Inflammatory macrophage (primary cell): ENCODE results near the gene AOPEP.

Experiments
- DNase-seq, 2 donors: peaks; one replicate each; pipeline ENCODE4 v3.0.0-alpha.2; 2020 to 2022
- total RNA-seq, 18 experiments: gene quantifications; one replicate each; lab custom pipeline; 2026; ENCODE audit warnings: mixed read lengths in 6 of 18, inconsistent platforms in 2 of 18; lab: John Stamatoyannopoulos, UW

AOPEP gene, protein sequence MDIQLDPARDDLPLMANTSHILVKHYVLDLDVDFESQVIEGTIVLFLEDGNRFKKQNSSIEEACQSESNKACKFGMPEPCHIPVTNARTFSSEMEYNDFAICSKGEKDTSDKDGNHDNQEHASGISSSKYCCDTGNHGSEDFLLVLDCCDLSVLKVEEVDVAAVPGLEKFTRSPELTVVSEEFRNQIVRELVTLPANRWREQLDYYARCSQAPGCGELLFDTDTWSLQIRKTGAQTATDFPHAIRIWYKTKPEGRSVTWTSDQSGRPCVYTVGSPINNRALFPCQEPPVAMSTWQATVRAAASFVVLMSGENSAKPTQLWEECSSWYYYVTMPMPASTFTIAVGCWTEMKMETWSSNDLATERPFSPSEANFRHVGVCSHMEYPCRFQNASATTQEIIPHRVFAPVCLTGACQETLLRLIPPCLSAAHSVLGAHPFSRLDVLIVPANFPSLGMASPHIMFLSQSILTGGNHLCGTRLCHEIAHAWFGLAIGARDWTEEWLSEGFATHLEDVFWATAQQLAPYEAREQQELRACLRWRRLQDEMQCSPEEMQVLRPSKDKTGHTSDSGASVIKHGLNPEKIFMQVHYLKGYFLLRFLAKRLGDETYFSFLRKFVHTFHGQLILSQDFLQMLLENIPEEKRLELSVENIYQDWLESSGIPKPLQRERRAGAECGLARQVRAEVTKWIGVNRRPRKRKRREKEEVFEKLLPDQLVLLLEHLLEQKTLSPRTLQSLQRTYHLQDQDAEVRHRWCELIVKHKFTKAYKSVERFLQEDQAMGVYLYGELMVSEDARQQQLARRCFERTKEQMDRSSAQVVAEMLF
- total RNA-seq: 1.2 to 8.7 (median 5.6) reads per million in 18 experiments

DNA sequence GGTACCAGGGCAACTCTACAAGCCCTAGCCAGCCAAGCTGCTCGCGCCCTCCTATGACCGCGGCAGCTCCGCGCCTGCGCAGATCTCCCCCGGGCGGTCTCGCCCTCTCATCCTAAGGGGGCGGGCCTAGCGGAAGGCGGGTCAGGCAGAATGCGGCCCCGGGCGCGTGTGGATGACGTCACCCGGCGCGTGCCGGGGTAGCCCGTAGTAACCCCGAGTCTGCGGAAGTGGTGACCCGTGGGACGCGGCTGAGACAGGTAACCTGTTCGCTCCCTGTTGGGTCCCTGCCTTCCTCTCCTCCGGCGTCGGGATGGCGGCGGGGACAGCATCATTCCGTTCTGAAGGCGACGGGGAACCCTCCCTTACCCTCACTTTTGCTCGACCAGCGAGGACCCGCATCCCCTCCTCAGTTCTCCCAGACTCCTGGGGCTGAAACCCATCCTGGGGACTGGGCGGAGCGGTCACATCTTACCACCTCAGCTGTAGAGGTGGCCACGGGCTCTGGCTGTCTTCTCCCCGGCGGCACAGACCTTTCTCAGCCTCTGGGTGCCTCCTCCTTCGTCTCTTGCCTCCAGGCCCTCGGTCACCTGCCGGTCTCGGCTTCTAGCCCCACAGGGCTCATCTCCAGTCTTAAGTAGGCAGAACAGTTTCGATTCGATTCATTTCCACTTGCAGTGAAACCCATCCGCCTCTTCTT is at the start of gene AOPEP:
Gene AOPEP (plus strand): TSS at position 205 of the 697 bp plus-strand sequence. CDS start 33,085 bp downstream, outside the sequence.
- peak; percentile 98 for DNase-seq

DNA sequence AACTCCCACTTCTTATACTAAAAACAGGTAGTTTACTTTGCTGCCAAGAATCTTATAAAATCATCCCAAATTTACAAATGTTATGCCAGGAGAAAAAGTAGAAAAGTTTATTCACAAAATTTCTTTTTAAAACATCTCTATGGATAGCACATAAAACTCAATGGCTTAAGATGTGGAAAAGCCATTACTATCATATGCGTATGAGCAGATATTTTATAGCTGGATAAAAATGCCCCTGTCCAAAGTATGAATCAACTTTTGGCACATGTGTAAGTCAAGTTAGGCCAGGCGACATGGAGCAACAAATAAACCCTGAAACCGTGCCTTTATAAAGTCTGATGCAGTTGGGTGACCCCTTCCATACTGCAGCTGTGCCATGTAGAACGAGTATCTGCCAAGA is 48.6 kb upstream of the AOPEP start:
- no peak for DNase-seq

DNA sequence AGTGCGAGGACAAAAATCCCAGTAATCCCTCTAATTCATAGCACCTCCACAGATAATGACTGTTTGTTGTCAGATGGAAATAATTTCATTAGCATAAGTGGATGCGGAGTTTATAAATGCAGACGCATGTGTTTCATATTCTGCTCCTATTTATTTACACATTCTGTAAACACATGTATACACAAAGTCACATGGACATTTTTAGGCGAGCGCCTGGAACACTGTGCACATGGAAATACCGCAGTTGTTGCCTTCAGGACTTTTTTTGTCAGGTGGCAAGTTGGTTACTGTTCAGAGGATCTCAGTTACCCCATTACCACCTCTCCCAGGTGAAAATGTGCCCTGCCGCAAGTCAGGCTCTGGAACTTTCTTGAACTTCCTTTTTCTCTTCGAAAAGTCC is 46.9 kb upstream of the AOPEP start:
- no peak for DNase-seq

DNA sequence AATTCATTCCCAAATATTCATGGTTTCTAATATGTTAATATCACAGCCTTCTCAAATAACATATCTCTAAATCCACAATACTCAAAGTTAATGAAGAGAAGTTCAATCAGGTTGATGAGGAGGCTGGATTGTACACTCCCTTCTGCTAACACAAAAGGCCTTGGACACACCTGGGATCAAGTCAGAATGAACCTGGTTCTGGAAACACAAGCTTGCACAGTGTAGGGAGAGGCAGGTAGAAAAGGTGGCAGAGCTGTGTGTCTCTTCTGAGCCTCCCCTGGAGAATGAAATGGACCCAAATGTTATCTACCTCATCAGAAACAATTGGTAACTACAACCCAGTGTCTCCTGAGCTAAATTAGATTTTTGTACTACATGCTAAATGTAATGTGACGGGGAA is 46.5 kb upstream of the AOPEP start:
- no peak for DNase-seq

DNA sequence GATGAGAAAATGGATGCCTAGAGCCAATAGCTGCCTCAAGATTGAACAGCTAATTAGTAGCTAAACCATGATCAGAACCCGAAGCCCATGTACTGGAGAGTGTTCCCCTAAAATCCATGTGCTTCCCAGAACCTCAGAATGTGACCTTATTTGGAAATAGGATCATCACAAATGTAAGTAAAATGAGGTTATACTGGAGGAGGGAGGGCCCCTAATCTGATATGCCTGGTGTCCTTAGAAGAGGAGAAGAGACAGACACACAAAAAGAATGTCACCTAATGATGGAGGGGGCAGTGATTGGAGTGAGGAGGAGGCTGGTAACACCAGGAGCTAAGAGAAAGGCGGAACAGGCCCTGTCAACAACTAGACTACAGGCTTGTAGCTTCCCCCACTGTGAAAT is 45.9 kb upstream of the AOPEP start:
- no peak for DNase-seq

DNA sequence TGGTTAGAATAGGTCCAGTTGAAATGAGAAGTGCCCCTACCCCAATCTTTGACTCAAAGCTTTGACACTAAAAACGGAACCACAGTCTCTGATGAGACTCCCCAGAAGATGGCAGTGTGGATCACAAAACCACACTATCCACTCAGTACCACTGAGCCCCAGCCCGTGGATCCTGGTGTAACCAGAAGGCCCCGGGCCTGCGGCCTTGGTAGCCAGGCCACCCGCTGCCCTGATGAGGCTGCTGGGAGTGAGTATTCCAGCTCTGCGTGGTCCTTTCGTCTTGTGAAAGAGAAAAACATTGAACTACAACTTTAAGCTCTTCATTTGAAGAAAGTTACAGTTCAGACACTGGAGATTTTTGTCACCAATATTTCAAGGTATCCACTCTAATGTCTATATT is 45.0 kb upstream of the AOPEP start:
- peak; percentile 70 for DNase-seq

DNA sequence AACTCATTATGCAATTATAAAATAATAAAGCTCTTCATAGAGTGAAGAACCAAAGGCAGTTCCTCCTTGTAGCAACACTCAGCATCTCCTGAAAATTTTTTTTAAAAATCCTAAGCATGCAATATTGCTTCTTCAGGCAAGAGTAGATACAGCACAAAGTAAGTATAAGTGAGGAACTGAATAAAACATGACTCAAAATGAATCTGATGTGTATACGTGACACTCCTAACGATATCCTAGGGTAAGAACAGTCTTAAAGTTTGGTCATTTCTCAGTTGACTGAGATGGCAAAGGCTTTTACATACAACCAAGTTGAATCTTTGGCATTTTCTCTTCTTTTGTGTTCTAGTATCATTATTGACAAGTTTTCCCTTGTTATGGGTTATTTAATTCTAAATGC is 41.1 kb upstream of the AOPEP start:
- DNase-seq: no peak

DNA sequence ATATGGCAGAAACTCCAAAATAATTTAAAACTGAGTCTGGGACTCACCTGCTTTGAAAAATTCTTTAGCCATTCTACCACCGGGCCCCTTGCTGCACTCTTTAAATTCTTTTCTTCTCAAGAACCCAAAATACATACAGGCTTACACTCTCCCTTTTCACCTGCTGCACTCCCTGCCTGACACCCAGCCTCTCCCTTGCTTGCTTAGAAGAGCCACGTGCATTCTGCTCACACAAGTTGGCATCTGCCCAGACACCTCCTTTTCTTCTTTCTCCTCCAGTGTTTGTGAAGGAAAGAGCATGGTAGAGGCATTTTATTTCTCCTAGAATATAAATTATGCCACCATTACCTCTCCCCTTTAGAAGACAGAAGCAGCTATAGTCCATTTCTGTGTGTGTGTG is 39.0 kb upstream of the AOPEP start:
- no peak for DNase-seq

DNA sequence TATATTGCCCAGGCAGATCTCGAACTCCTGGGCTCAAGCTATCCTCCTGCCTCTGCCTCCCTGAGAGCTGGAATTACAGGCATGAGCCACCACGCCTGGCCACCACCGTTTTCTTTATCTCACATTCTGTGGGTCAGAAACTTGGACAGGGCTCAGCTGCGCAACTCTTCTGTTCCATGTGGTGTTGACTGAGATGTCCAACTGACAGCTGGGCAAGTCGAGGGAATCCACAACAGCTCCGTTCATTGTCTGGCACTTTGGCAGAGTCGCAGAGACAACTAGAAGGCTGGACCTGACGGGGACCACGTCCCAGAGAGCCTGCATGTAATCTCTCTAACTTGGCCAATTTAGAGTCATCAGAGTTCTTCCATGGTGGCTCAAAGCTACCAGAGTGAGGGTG is 36.2 kb upstream of the AOPEP start:
- no peak for DNase-seq

DNA sequence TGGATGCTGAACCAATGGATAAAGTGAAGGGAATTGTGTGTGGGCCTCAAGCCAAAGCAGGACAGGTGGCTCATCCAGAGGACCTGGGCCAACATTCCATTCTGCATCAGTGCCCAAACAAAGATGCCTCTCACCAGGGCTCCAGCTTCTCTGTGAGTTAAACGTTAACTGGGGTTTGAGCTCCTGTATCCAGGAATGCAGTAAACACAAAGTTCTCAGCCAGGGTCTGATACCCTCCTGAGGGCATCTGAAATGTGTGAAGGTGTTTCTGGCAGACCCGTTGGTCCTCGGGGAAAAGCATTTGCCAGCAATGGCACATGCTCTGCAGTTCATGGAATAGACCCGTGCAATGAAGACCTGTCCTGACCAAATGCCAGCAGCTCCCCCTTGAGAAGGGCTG is 33.9 kb upstream of the AOPEP start:
- no peak for DNase-seq

DNA sequence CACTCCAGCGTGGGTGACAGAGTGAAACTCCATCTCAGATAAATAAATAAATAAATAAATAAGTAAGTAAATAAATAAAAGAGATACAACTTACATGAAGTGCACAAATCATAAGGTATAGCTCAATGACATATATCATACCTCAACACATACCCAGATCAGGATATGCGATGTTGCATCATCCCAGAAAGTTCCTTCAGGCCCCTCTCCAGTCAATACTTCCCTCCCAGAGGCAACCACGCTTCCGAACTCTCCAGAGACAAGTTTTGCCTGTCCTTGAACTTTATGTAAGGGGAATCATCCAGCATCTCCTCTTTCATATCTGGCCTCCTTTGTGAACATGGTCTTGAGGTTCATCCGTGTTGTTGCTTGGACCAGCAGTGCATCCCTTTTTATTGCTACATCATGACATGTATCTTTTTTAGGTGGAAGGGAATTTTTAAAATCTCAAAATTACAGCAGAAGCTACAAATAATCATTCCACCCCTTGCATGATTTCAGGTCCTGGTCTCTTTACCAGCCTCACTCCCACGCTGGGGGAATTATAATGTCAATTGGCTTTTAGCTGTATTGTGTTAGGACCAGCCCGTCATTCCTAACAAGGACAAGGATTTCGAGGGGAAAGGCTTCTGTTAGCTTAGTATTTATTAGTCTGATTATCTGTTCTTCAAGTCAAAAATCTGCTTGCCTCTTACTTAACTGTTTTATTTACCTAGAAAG is 32.9 kb upstream of the AOPEP start:
- DNase-seq: no peak

DNA sequence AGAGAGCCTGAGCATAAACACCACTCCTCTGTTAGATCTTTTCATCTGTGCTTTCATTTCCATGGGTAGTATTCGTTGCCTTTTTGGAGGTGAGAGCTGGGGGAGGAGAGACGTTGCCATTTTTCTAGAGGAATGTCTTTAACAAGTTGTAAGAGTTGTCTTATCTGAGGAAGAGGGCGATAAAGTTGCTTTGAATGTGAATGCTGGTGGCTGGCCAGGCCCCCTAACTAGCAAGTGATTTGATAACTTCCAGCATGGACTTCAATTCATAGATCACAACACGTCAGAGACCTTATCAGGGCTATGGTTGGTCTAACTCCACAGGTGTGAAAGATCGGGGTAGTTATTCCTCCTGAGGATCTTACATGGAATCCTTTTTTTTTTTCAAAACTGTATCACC is 30.0 kb upstream of the AOPEP start:
- no peak for DNase-seq

DNA sequence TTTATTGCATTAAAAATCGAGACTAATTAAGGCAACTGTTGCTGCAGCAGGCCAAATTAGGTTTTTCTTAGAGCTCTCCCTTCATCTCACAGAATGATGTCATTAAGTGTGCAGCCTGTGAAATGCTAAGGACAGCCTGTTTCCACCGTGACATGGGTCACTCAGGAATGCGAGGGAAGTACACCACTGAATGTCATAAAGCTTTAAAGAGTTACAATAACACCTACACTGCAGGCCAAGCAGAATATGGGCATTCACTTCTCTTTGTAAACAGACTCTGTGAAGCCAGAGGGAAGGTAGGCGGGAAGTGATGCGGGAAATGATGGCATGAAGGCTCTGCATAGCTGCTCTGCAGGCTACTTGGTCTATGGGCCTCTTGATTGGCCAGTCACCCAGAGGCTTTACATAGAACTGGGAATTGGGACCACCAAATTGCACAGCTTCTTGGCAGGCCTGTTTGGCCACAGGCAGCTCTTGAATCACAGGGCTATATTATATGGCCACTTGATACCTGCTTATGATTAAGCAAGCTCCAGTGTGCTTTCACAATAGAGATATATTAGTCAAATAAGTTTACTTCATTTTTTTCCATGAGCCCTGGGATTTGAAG is 28.4 kb upstream of the AOPEP start:
- DNase-seq: peak in 1 of 2 donors; percentile 12

DNA sequence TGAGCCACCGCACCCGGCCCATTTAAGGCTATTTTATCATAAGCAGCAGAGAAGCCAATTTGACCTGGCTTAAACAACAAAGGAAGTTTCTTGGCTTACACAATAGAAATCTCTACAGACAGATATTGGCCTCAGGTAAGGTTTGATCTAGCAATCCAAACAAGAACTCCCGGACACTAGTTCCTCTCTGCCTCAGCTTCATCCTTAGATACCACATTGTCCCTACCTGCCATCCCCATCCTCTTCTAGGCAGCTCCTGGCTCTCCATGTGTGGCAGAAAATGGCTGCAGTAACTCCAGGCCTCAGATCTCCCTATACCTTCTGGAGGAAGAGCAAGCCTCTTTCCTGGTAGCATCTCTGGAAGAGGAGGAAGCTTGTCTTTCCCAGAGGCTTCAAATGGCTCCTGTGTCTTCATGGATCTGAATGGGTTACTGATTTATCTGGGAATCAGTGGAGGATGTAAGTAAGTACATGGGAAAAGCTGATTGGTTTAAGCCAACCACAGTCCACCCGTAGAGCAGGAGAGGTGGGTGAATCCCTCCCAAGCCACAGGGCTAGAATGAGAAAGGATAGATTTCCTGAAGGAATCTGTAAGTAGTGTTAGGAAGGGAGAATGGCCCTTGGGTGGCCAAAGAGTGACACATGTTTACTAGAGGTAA is 26.7 kb upstream of the AOPEP start:
- DNase-seq: no peak

DNA sequence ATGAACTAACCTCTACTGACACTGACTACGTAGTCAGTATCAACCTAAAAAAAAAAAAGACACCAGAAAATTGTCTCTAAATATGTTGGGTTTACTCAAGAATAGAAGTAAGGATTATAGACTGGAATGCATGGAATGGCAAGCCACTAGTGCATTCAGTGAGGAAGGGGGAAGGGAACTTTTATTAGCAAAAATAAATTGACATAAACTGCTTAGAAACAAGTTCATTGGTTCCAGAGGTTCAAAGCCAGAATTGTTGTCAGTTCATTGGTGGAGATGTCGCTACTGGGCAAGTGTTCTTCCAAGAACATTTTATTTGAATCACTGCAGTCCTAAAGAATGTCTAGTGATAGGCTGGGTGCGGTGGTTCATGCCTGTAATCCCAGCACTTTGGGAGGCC is 26.1 kb upstream of the AOPEP start:
- DNase-seq: no peak

DNA sequence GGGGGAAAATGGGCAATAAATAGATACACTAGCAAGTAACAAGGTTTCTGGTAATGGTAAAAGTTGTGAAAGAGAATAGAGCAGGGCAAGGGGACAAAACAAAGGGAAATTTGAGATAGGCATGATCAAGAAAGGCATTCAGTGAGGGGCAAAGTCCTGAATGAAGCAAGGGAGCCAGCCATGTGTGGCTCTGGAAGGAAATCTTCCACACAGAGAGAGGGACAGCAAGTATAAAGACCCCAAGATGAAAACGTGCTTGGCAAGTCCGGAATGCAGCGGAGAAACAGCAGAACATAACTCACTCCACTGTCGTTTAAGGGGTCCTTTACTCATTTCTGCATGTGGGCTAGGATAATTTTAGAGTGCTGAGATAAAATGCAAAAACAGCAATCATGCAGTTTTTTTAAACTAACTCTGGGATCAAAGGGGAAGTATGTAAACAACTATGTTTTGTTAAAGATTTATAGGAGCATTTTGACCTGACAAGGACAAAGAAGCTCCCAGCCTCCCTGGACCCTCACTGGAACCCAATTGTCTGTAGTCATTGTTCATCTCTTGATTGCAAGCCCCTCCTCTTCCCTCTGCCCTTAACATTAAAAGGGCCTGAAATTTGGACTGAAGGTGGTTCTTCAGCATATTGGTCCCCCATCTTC is 22.9 kb upstream of the AOPEP start:
- DNase-seq: no peak

DNA sequence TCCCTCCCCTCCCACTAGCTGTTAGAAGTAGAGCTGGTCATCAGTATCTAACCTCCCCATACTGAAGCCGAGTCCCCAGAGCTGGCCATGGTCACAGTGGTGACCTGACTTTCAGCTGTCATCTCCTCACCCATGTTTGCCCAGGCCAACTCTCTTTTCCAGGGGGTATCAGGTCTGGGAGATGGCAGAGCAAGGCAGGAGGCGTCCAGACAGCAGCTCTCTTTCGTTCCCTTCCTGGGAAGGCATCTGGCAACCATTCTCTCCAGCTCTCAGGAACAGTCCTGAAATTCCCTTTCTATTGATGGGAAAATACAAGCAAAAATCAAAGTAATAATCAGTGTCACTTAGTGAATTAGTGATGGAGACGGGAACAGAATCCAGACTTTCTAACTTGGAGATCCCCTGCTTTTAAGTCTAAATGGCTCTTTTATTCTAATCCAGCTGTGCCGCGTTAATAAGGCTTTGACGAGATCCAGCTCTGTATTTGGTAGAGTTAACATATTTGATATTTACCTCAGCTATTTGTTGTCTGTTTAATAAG is 21.3 kb upstream of the AOPEP start:
- no peak for DNase-seq

DNA sequence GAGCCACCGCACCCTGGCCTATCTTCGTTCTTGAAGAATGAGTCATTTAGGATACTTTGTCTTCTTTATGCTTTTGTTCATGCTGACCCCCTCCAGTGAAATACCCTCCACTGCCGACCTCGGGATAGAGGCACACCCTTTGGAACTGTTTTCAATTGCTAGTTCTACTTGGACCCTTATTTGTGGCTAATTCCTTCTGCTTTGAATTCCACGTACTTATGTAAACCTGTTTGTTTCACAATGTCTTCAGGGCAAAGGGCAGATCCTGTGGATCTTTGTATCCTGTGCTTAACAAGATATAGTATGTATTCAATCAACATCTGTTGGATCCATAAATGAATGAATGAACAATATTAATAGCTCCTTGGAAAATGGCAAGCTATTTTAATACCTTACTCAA is 19.6 kb upstream of the AOPEP start:
- DNase-seq: no peak

DNA sequence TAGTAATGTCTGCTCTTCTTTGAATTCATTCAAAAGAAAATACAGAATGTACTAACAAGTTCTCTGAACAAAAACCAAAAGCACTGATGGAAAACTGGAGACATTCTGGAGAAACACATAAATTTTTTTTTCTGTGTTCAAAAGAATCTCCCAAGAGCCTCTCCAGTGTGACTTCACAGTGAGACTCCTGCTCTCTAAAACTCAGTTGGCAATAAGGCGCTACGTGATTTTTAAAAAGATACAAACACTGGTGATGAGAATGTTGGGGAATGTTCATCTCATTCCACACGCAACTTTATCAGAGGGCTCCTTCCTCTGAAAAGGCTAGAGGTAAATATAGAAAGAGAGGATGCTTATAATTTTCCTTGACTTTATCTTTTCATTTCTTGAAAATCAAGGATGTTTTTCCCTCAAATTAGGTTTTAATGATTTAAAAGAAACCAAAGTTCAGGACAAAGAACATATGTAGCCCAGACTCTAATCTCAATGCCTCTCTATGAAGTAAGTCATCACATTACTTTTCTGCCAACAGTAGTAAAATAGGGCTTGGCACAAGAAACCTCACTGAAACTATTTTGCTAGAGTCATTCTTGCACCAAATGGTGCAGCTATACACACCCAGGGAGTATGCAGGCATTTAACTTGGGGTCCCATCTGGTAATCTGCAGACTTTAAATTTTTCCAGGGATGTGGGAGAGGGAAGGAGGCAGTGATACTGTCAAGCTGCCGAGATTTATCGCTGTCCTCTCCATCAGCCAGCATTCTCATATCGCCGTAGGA is 12.9 kb upstream of the AOPEP start:
- no peak for DNase-seq

DNA sequence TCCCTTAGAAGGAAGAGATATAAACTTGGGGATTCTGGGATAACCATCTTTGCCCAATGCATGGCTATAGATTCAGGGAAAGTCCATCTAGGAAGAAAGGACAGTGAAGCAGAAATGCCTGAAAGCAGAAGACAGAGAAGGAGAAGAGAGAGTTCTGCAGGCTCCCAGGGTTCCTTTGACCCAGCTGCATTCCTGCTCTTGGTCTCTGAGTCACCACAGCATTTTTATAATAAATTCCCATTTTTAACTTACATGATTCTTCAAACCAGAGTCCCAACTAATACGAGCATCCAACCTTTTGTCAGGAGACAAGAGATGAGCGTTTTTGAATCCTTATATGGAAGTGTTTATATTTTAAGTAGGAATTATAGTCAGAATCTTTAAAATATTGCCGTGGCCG is 12.0 kb upstream of the AOPEP start:
- no peak for DNase-seq
